ENCODE data around the gene GET4. TPM values are rescaled to one million over a fixed set of nuclear protein-coding genes. Genes with fewer than 3 reads are reported as not detected.

GET4 gene
- total and polyA plus RNA-seq, 2 of the 8 experiments (the other 6 are each of a cell fraction or from before 2014, with no cell fraction given): 56.7 to 74.1 TPM

Other genes starting within 250 kb of the GET4 start
- gene DNAAF5, start 149.9 kb upstream of the GET4 start, total RNA-seq (2021; fragmentation: NEBNext Ultra II Directional; extraction: Animal tissue kit (Norgen Biotek cat#: 25700)): 55.1 and 56.5 TPM in 2 replicates
- gene DNAAF5, start 149.9 kb upstream of the GET4 start, polyA plus RNA-seq (2011; rRNA removed): 95.9 and 164 TPM in 2 replicates
- 55.7 and 58.0 TPM in 2 replicates for gene PRKAR1B, start 149.3 kb upstream of the GET4 start, total RNA-seq (2021; fragmentation: NEBNext Ultra II Directional; extraction: Animal tissue kit (Norgen Biotek cat#: 25700))
- 12.3 and 23.2 TPM in 2 replicates for gene PRKAR1B, start 149.3 kb upstream of the GET4 start, polyA plus RNA-seq (2011; rRNA removed)
- 105 and 108 TPM in 2 replicates for gene SUN1, start 44.1 kb upstream of the GET4 start, total RNA-seq (2021; fragmentation: NEBNext Ultra II Directional; extraction: Animal tissue kit (Norgen Biotek cat#: 25700))
- gene SUN1, start 44.1 kb upstream of the GET4 start, polyA plus RNA-seq (2011; rRNA removed): 158 and 324 TPM in 2 replicates
- gene ADAP1, start 78.1 kb downstream of the GET4 start, total RNA-seq (2021; fragmentation: NEBNext Ultra II Directional; extraction: Animal tissue kit (Norgen Biotek cat#: 25700)): 5.4 and 5.8 TPM in 2 replicates
- gene ADAP1, start 78.1 kb downstream of the GET4 start, polyA plus RNA-seq (2011; rRNA removed): 6.1 and 8.1 TPM in 2 replicates
- 7.9 and 9.0 TPM in 2 replicates for gene COX19, start 99.0 kb downstream of the GET4 start, total RNA-seq (2021; fragmentation: NEBNext Ultra II Directional; extraction: Animal tissue kit (Norgen Biotek cat#: 25700))
- gene COX19, start 99.0 kb downstream of the GET4 start, polyA plus RNA-seq (2011; rRNA removed): 3.9 and 5.8 TPM in 2 replicates
- gene CYP2W1, start 106.6 kb downstream of the GET4 start, total RNA-seq (2021; fragmentation: NEBNext Ultra II Directional; extraction: Animal tissue kit (Norgen Biotek cat#: 25700)): not detected in 2 replicates
- 0.05 TPM in 1 of 2 replicates, not detected in the other for gene CYP2W1, start 106.6 kb downstream of the GET4 start, polyA plus RNA-seq (2011; rRNA removed)
- gene GPR146, start 168.0 kb downstream of the GET4 start, total RNA-seq (2021; fragmentation: NEBNext Ultra II Directional; extraction: Animal tissue kit (Norgen Biotek cat#: 25700)): 0.54 and 1.8 TPM in 2 replicates
- 2.7 and 3.9 TPM in 2 replicates for gene GPR146, start 168.0 kb downstream of the GET4 start, polyA plus RNA-seq (2011; rRNA removed)
- 0.24 and 0.52 TPM in 2 replicates for gene GPER1, start 211.6 kb downstream of the GET4 start, total RNA-seq (2021; fragmentation: NEBNext Ultra II Directional; extraction: Animal tissue kit (Norgen Biotek cat#: 25700))
- gene GPER1, start 211.6 kb downstream of the GET4 start, polyA plus RNA-seq (2011; rRNA removed): 0.47 and 0.78 TPM in 2 replicates

Measured in H1 (cell line).